A673 (cell line): ENCODE data around the gene GSTK1. TPM values are rescaled to one million over a fixed set of nuclear protein-coding genes. Genes with fewer than 3 reads are reported as not detected.

ENCODE experiments used
- BruUV-seq: library from RNA; stranded (reverse); fragments of 400-500 nt; replicated peaks from 2 replicates; lab custom pipeline; 2021; lab: Mats Ljungman, UMichigan
- CTCF ChIA-PET: fragments of 300-600 bp; sonication (Branson Sonifier 250); formaldehyde crosslinking; loops from one replicate; lab custom pipeline; 2022; ENCODE audit warnings: antibody characterized with exemption; lab: Charles Lee
- POLR2A ChIA-PET: fragments of 300-600 bp; sonication (Branson Sonifier 250); formaldehyde crosslinking; loops from one replicate; lab custom pipeline; 2022; ENCODE audit warnings: antibody characterized with exemption; ENCODE audit not compliant: low non-redundant PET; lab: Charles Lee
- DNase-seq: peaks from one replicate; pipeline ENCODE4 v3.0.0-alpha.2; 2015; ENCODE audit warnings: low spot score
- H3K27ac ChIP-seq: fragments of 200-600 bp; sonication (generic); 2 replicates; pipeline ENCODE4 v1.5.1; 2016; ENCODE audit warnings: mixed run types, low read depth, mild to moderate bottlenecking, mixed read lengths, antibody characterized with exemption, low read length; ENCODE audit not compliant: poor library complexity, severe bottlenecking
- H3K27me3 ChIP-seq: fragments of 200-600 bp; sonication (generic); replicated peaks from 2 replicates; pipeline ENCODE4 v1.6.1; 2017; ENCODE audit warnings: mixed run types, low read depth, mild to moderate bottlenecking, mixed read lengths, antibody characterized with exemption, low read length; ENCODE audit not compliant: insufficient read depth, poor library complexity
- H3K36me3 ChIP-seq: fragments of 200-600 bp; sonication (generic); 2 replicates; pipeline ENCODE4 v1.6.1; 2016; ENCODE audit warnings: mixed run types, mild to moderate bottlenecking, mixed read lengths, antibody characterized with exemption, low read length; ENCODE audit not compliant: insufficient read depth, poor library complexity, severe bottlenecking
- H3K4me1 ChIP-seq: fragments of 200-600 bp; sonication (generic); 2 replicates; pipeline ENCODE4 v1.6.1; 2017; ENCODE audit warnings: mixed run types, mild to moderate bottlenecking, mixed read lengths, antibody characterized with exemption, low read length; ENCODE audit not compliant: insufficient read depth, poor library complexity, severe bottlenecking
- H3K4me3 ChIP-seq: fragments of 200-600 bp; sonication (generic); 2 replicates; pipeline ENCODE4 v1.5.1; 2016; ENCODE audit warnings: low read depth, mixed run types, mild to moderate bottlenecking, mixed read lengths, low read length; ENCODE audit not compliant: poor library complexity, severe bottlenecking
- H3K9me3 ChIP-seq: fragments of 200-600 bp; sonication (generic); 2 replicates; pipeline ENCODE4 v1.6.1; 2016; ENCODE audit warnings: mixed run types, low read depth, mild to moderate bottlenecking, mixed read lengths, antibody characterized with exemption, low read length; ENCODE audit not compliant: poor library complexity, severe bottlenecking
- EZH2 ChIP-seq: fragments of 200-600 bp; sonication (generic); IDR thresholded peaks from 2 replicates; pipeline ENCODE4 v1.6.1; 2017; ENCODE audit warnings: borderline replicate concordance, low read depth, mild to moderate bottlenecking, mixed read lengths, antibody characterized with exemption, low read length; ENCODE audit not compliant: poor library complexity, severe bottlenecking
- intact Hi-C: fragments of 100-400 bp; cut with micrococcal nuclease; formaldehyde crosslinking; loops from one replicate; pipeline ENCODE4 v1.10.0; 2022; ENCODE audit not compliant: unreplicated experiment
- total RNA-seq: library from RNA; stranded (reverse); gene quantifications from 2 replicates; pipeline ENCODE4 v1.2.3, GENCODE V29; 2021
- TF ChIP-seq, protein P1 (sequence below): fragments of 300-800, 200-600 bp; sonication (generic); conservative IDR thresholded peaks from 2 replicates; pipeline ENCODE4 v1.5.1; 2017; ENCODE audit warnings: low read depth, mild to moderate bottlenecking, antibody characterized with exemption, low read length, moderate library complexity, mixed read lengths

The GSTK1 gene
- total RNA-seq, 1 experiment from 2014 or later = 43.1 TPM

DNA sequence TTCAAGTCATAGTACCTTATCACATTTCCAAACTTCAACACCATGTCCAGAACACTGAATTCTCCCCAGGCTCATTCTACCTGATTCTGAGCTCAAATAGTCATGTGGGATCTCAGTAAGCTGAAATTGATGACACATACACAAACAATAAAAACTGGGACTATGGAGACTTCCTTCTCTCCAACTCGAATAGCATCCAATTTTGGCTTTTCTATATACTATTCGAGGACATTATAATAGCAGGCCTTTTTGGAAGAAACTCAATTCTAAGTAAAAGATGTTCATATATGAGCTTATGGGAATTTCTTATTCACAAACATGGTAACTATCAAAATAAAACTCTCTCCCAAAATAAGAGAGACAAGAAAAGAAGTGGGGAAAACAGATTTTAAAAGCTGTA lies 42.0 kb upstream of the GSTK1 start:
- CTCF ChIA-PET = no interaction called here
- Histone ChIP-seq H3K27me3 (peaks cover 16% of the 10 kb centered on the region), H3K36me3 (no peaks in the 10 kb centered on the region), H3K27ac (no peak overlapping the region), H3K4me1 (no peaks in the 10 kb centered on the region), H3K9me3 (no peaks in the 10 kb centered on the region), H3K4me3 (no peak overlapping the region)
- intact Hi-C loops = no loop called here
- TF ChIP-seq, protein P1, sequence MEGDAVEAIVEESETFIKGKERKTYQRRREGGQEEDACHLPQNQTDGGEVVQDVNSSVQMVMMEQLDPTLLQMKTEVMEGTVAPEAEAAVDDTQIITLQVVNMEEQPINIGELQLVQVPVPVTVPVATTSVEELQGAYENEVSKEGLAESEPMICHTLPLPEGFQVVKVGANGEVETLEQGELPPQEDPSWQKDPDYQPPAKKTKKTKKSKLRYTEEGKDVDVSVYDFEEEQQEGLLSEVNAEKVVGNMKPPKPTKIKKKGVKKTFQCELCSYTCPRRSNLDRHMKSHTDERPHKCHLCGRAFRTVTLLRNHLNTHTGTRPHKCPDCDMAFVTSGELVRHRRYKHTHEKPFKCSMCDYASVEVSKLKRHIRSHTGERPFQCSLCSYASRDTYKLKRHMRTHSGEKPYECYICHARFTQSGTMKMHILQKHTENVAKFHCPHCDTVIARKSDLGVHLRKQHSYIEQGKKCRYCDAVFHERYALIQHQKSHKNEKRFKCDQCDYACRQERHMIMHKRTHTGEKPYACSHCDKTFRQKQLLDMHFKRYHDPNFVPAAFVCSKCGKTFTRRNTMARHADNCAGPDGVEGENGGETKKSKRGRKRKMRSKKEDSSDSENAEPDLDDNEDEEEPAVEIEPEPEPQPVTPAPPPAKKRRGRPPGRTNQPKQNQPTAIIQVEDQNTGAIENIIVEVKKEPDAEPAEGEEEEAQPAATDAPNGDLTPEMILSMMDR = no peak
- POLR2A ChIA-PET = no interaction called here
- DNase-seq = no peak
- no TSS peak for BruUV-seq

DNA sequence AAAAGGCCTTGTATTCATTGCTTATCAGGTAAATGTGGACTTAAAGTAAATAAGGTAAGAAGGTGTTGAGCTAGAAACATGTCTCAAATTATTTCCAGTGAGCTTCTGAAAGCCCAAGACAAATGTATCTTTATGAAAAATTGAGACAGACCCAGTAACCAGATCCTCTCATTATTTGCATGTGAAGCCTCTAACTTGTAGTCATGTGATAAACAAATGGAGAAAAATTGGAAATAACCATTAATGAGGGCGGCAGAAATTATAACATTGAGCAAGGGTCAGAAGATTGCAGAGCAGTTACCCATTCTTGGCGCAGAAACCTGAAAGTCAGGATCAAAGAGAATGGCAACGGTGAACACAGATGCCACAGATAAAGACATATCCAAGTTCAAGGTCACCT lies 41.5 kb upstream of the GSTK1 start, which contains the start of gene TAS2R40:
Gene TAS2R40, plus strand, starts transcription at position 301 of the 400 bp plus-strand sequence. Its CDS starts 42 bp downstream, at position 343.
- TF ChIP-seq, protein P1 = no peak
- TF ChIP-seq EZH2 = no peak
- no peak within 1 kb of the TSS for H3K4me3 ChIP-seq
- peaks cover 16% of the 10 kb centered on the region for H3K27me3 ChIP-seq
- POLR2A ChIA-PET = no interaction called here
- CTCF ChIA-PET = no interaction called here
- BruUV-seq = no TSS peak
- H3K27ac ChIP-seq = no peak within 1 kb of the TSS
- H3K9me3 ChIP-seq = no peaks in the 10 kb centered on the region
- no peaks in the 10 kb centered on the region for H3K36me3 ChIP-seq
- DNase-seq = no peak
- intact Hi-C loops = no loop called here
- no peaks in the 10 kb centered on the region for H3K4me1 ChIP-seq

- CTCF ChIA-PET = no interaction called here
- no peak for TF ChIP-seq EZH2
- TF ChIP-seq, protein P1 = no peak
- H3K36me3 ChIP-seq = no peaks in the 10 kb centered on the region
- no peak for DNase-seq
- intact Hi-C loops = no loop called here
- POLR2A ChIA-PET = no interaction called here
- BruUV-seq = no TSS peak
- no peaks in the 10 kb centered on the region for H3K4me1 ChIP-seq
- H3K4me3 ChIP-seq = no peak overlapping the region
- peaks cover 16% of the 10 kb centered on the region for H3K27me3 ChIP-seq
- no peak overlapping the region for H3K27ac ChIP-seq
- H3K9me3 ChIP-seq = no peaks in the 10 kb centered on the region
Observed at GRCh38 chr7:143222782-143223181, 40.5 kb upstream of the GSTK1 start.
